Vagina (tissue), 2 donors: Measurements from ENCODE around the gene MEF2C.

Experiments
- CTCF ChIP-seq, 3 experiments: fragments of 450-650 bp in 2 of 3; fragments of 200-600 bp in 1 of 3; sonication (generic) in 1 of 3; IDR thresholded peaks; one replicate each; pipeline ENCODE4 v1.5.1; 2017 to 2019; ENCODE audit warnings: antibody characterized with exemption in 3 of 3, mild to moderate bottlenecking in 2 of 3, moderate library complexity in 2 of 3
- POLR2AphosphoS5 ChIP-seq, 2 donors: sonication (generic); formaldehyde crosslinking; IDR thresholded peaks; one replicate each; pipeline ENCODE4 v1.9.0; 2017; ENCODE audit warnings: antibody characterized with exemption in 2 of 2, mild to moderate bottlenecking in 2 of 2, low read depth in 1 of 2; ENCODE audit not compliant: insufficient read depth in 1 of 2

DNA sequence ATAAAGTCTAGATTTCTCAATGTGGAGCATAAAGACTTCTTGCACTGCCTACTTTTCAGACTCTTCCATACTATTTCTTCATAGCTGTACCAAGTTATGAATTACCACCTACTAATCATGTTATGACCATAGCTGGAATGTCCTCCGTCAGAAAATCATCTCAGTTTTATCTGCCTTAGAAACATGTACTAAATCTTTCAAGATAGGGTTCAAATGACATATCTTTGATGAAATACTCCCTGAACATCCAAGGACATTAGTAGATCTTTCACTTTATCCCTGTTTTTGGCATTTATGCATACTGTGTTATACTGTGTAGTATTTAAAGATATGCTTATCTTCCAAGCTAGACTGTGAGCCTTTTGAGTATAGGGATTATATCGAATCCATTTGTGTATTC is 49.6 kb upstream of the MEF2C start:
- TF ChIP-seq POLR2AphosphoS5 (IDR thresholded peaks at IDR 0.05; ENCODE audit: insufficient read depth in 1 of 2, low read depth in 1 of 2), result no peak
- TF ChIP-seq CTCF (IDR thresholded peaks at IDR 0.05), result no peak
